Measurements from ENCODE around the gene ITGA5.

The ITGA5 gene

GRCh38 chr12:54419088-54419887 lies at the start of gene ITGA5:
ITGA5 (minus strand) TSS chr12:54419266; CDS start chr12:54419198, 68 bp downstream.
- DNase-seq, result peak; percentile 64

- no peak for DNase-seq
Measured at GRCh38 chr12:54465857-54466523, 46.9 kb upstream of the ITGA5 start.

GRCh38 chr12:54463484-54463883 lies 44.4 kb upstream of the ITGA5 start:
- DNase-seq, result no peak

GRCh38 chr12:54463034-54463433 lies 44.0 kb upstream of the ITGA5 start:
- no peak for DNase-seq

- DNase-seq, result no peak
Measured at GRCh38 chr12:54460317-54460923, 41.4 kb upstream of the ITGA5 start.

- DNase-seq, result no peak
Measured at GRCh38 chr12:54459355-54459754, 40.3 kb upstream of the ITGA5 start.

GRCh38 chr12:54455760-54456469 lies 36.8 kb upstream of the ITGA5 start:
- DNase-seq, result no peak

- no peak for DNase-seq
Measured at GRCh38 chr12:54452628-54453027, 33.6 kb upstream of the ITGA5 start.

GRCh38 chr12:54448344-54448743 lies 29.3 kb upstream of the ITGA5 start:
- no peak for DNase-seq

GRCh38 chr12:54447917-54448316 lies 28.9 kb upstream of the ITGA5 start:
- DNase-seq, result no peak

GRCh38 chr12:54444206-54444605 lies 25.1 kb upstream of the ITGA5 start:
- no peak for DNase-seq

- no peak for DNase-seq
Measured at GRCh38 chr12:54443446-54443845, 24.4 kb upstream of the ITGA5 start.

- no peak for DNase-seq
Measured at GRCh38 chr12:54442961-54443360, 23.9 kb upstream of the ITGA5 start.

- no peak for DNase-seq
Measured at GRCh38 chr12:54442099-54442498, 23.0 kb upstream of the ITGA5 start.

GRCh38 chr12:54439521-54440255 lies 20.6 kb upstream of the ITGA5 start:
- peak; percentile 38 for DNase-seq

GRCh38 chr12:54439096-54439495 lies 20.0 kb upstream of the ITGA5 start:
- DNase-seq, result no peak

GRCh38 chr12:54438517-54438916 lies 19.5 kb upstream of the ITGA5 start:
- no peak for DNase-seq

- no peak for DNase-seq
Measured at GRCh38 chr12:54437697-54438096, 18.6 kb upstream of the ITGA5 start.

- no peak for DNase-seq
Measured at GRCh38 chr12:54437243-54437642, 18.2 kb upstream of the ITGA5 start.

- no peak for DNase-seq
Measured at GRCh38 chr12:54432815-54433164, 13.7 kb upstream of the ITGA5 start.

- no peak for DNase-seq
Measured at GRCh38 chr12:54431911-54432814, 13.1 kb upstream of the ITGA5 start.
